ENCODE results near the gene ZNF512. TPM values are rescaled to one million over a fixed set of nuclear protein-coding genes. Genes with fewer than 3 reads are reported as not detected.
"Not testable (repeated sequence)": the region's sequence is repeated elsewhere in the genome, so short reads cannot be mapped to it uniquely, and the experiment has no call there.

Gene ZNF512
- total and polyA plus RNA-seq, 7 experiments from 2014 or later = 26.6 to 64.6 (median 48.6) TPM

GRCh38 chr2:27588308-27588707 is 5.5 kb downstream of the ZNF512 start:
- H3K4me3 ChIP-seq (ENCODE audit: low read length) = no peak overlapping the region
- peaks cover 7 to 58% (median 48%) of the 10 kb centered on the region in 5 donors for H3K36me3 Mint-ChIP-seq
- peaks cover 0 to 41% (median 19%) of the 10 kb centered on the region in 11 donors for H3K9me3 Mint-ChIP-seq
- H3K36me3 ChIP-seq (ENCODE audit: control insufficient read depth in 2 of 3, insufficient read depth in 3 of 3, low read length in 3 of 3) = peaks cover 0 to 2% (median 0%) of the 10 kb centered on the region in 3 experiments
- H3K4me1 ChIP-seq (ENCODE audit: control insufficient read depth in 2 of 2, insufficient read depth in 2 of 2, low read length in 2 of 2) = peaks cover 22 to 28% of the 10 kb centered on the region in 2 donors
- ATAC-seq (no peak), DNase-seq (no peak)
- H3K27me3 ChIP-seq (ENCODE audit: control insufficient read depth in 2 of 2, insufficient read depth in 2 of 2, low read length in 2 of 2) = no peaks in the 10 kb centered on the region
- peak overlapping the region in 4 of 10 donors; percentile 2 to 62 (median 24) for H3K4me3 Mint-ChIP-seq
- ChIA-PET POLR2A (no interaction called here), CTCF (no interaction called here)
- H3K27me3 Mint-ChIP-seq = no peaks in the 10 kb centered on the region
- H3K27ac ChIP-seq (ENCODE audit: low read depth, low read length) = no peak overlapping the region
- intact Hi-C loops (cut with micrococcal nuclease) = no loop called here
- peaks cover 0 to 14% (median 0%) of the 10 kb centered on the region in 3 experiments for H3K9me3 ChIP-seq (ENCODE audit: control insufficient read depth in 2 of 3, low read length in 3 of 3)
- H3K27ac Mint-ChIP-seq = peak overlapping the region in 4 of 9 donors; percentile 14 to 76 (median 65)
- peaks cover 33 to 67% (median 55%) of the 10 kb centered on the region in 7 donors for H3K4me1 Mint-ChIP-seq

DNA sequence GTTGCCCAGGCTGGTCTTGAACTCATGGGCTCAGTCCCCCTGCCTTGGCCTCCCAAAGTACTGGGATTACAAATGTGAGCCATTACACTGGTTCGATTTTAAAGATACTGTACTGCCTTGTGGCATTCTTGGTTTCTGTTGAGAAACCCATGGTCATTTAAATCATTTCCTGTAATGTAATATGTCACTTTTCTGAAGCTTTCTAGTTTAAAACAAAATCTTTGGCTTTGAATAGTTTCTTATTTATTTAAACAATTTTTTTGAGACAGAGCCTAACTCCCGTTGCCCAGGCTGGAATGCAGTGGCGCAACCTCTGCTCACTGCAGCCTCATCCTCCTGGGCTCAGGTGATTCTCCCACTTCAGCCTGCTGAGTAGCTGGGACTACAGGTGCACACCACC is 8.9 kb downstream of the ZNF512 start:
- H3K27me3 Mint-ChIP-seq = no peaks in the 10 kb centered on the region
- H3K36me3 Mint-ChIP-seq = peaks cover 9 to 63% (median 63%) of the 10 kb centered on the region in 5 donors
- ATAC-seq (no peak), DNase-seq (no peak)
- no peak overlapping the region for H3K27ac Mint-ChIP-seq
- no peak overlapping the region for H3K4me3 Mint-ChIP-seq
- ChIA-PET CTCF (interaction anchor here (0.7 kb wide), 1 partner anchor 921 kb away, joined by 3 read pairs; no protein-coding TSS in a partner anchor), POLR2A (no interaction called here)
- peaks cover 4 to 72% (median 39%) of the 10 kb centered on the region in 11 donors for H3K9me3 Mint-ChIP-seq
- peaks cover 0 to 10% (median 0%) of the 10 kb centered on the region in 3 experiments for H3K36me3 ChIP-seq (ENCODE audit: control insufficient read depth in 2 of 3, insufficient read depth in 3 of 3, low read length in 3 of 3)
- H3K4me1 Mint-ChIP-seq = peaks cover 12 to 49% (median 34%) of the 10 kb centered on the region in 7 donors
- H3K4me1 ChIP-seq (ENCODE audit: control insufficient read depth in 2 of 2, insufficient read depth in 2 of 2, low read length in 2 of 2) = no peaks in the 10 kb centered on the region
- intact Hi-C loops (cut with micrococcal nuclease) = no loop called here
- no peak overlapping the region for H3K4me3 ChIP-seq (ENCODE audit: low read length)
- no peak overlapping the region for H3K27ac ChIP-seq (ENCODE audit: low read depth, low read length)
- peaks cover 0 to 23% (median 0%) of the 10 kb centered on the region in 3 experiments for H3K9me3 ChIP-seq (ENCODE audit: control insufficient read depth in 2 of 3, low read length in 3 of 3)
- no peaks in the 10 kb centered on the region for H3K27me3 ChIP-seq (ENCODE audit: control insufficient read depth in 2 of 2, insufficient read depth in 2 of 2, low read length in 2 of 2)

DNA sequence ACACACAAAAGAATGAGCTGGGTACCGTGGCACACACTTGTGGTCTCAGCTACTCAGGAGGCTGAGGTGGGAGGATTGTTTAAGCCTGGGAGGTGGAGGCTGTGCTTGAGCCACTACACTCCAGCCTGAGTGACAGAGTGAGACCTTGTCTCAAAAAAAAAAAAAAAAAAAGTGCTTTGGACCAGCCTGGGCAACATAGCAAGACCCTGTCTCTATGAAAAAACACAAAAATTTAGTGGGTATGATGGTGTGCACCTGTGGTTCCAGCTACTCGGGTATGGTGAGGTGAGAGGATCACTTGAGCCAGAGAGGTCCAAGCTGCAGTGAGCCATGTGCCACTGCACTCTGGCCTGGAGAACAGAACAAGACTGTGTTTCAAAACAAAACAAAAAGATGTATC is 10.4 kb downstream of the ZNF512 start:
- H3K9me3 ChIP-seq (ENCODE audit: control insufficient read depth in 2 of 3, low read length in 3 of 3) = peaks cover 0 to 23% (median 0%) of the 10 kb centered on the region in 3 experiments
- H3K4me3 ChIP-seq (ENCODE audit: low read length) = no peak overlapping the region
- Mint-ChIP-seq H3K27ac (peak overlapping the region in 2 of 9 donors; percentile 16 to 67), H3K27me3 (no peaks in the 10 kb centered on the region), H3K36me3 (peaks cover 9 to 65% (median 62%) of the 10 kb centered on the region in 5 donors), H3K9me3 (peaks cover 4 to 68% (median 40%) of the 10 kb centered on the region in 11 donors), H3K4me3 (peak overlapping the region in 1 of 10 donors; percentile 25), H3K4me1 (peaks cover 11 to 51% (median 35%) of the 10 kb centered on the region in 7 donors)
- DNase-seq = no peak
- POLR2A ChIA-PET = interaction anchor here (0.5 to 0.6 kb wide), 2 partner anchors 11 to 1094 kb away, joined by 3 to 4 read pairs; no protein-coding TSS in a partner anchor
- intact Hi-C loops (cut with micrococcal nuclease) = no loop called here
- no peaks in the 10 kb centered on the region for H3K4me1 ChIP-seq (ENCODE audit: control insufficient read depth in 2 of 2, insufficient read depth in 2 of 2, low read length in 2 of 2)
- H3K27ac ChIP-seq (ENCODE audit: low read depth, low read length) = no peak overlapping the region
- no peak for ATAC-seq
- peaks cover 0 to 10% (median 0%) of the 10 kb centered on the region in 3 experiments for H3K36me3 ChIP-seq (ENCODE audit: control insufficient read depth in 2 of 3, insufficient read depth in 3 of 3, low read length in 3 of 3)
- CTCF ChIA-PET = interaction anchor here (0.6 kb wide), 1 partner anchor 54 kb away, joined by 3 read pairs; no protein-coding TSS in a partner anchor
- H3K27me3 ChIP-seq (ENCODE audit: control insufficient read depth in 2 of 2, insufficient read depth in 2 of 2, low read length in 2 of 2) = no peaks in the 10 kb centered on the region

DNA sequence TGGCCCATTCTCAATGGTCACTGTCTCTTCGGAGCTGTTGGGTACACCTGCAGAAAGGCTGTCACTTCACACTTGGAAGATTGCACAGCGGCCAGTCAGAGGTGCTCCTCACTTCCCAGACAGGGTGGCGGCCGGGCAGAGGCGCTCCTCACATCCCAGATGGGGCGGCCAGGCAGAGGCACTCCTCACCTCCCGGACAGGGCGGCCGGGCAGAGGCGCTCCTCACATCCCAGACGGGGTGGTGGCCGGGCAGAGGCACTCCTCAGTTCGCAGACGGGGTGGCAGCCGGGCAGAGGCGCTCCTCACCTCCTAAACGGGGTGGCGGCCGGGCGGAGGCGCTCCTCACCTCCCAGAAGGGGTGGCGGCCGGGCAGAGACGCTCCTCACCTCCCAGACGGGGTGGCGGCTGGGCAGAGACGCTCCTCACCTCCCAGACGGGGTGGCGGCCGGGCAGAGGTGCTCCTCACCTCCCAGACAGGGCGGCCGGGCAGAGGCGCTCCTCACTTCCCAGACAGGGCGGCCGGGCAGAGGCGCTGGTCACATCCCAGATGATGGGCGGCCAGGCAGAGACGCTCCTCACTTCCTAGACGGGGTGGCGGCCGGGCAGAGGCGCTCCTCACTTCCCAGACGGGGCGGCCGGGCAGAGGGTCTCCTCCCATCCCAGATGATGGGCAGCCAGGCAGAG is 11.3 kb downstream of the ZNF512 start:
- Mint-ChIP-seq H3K4me3 (peak overlapping the region in 1 of 10 donors; percentile 16), H3K9me3 (peaks cover 4 to 65% (median 38%) of the 10 kb centered on the region in 11 donors), H3K4me1 (peaks cover 16 to 52% (median 37%) of the 10 kb centered on the region in 7 donors), H3K36me3 (peaks cover 9 to 64% (median 62%) of the 10 kb centered on the region in 5 donors)
- H3K4me3 ChIP-seq (ENCODE audit: low read length); ATAC-seq; H3K27ac Mint-ChIP-seq; intact Hi-C loops (cut with micrococcal nuclease); DNase-seq; H3K4me1 ChIP-seq (ENCODE audit: control insufficient read depth in 2 of 2, insufficient read depth in 2 of 2, low read length in 2 of 2); H3K27me3 ChIP-seq (ENCODE audit: control insufficient read depth in 2 of 2, insufficient read depth in 2 of 2, low read length in 2 of 2); H3K27ac ChIP-seq (ENCODE audit: low read depth, low read length); CTCF ChIA-PET; H3K27me3 Mint-ChIP-seq: not testable (repeated sequence)
- POLR2A ChIA-PET = interaction anchor here (0.5 kb wide), 1 partner anchor 300 kb away, joined by 3 read pairs; no protein-coding TSS in a partner anchor
- Histone ChIP-seq H3K9me3 (ENCODE audit: control insufficient read depth in 2 of 3, low read length in 3 of 3) (peaks cover 0 to 23% (median 0%) of the 10 kb centered on the region in 3 experiments), H3K36me3 (ENCODE audit: control insufficient read depth in 2 of 3, insufficient read depth in 3 of 3, low read length in 3 of 3) (peaks cover 0 to 17% (median 0%) of the 10 kb centered on the region in 3 experiments)

DNA sequence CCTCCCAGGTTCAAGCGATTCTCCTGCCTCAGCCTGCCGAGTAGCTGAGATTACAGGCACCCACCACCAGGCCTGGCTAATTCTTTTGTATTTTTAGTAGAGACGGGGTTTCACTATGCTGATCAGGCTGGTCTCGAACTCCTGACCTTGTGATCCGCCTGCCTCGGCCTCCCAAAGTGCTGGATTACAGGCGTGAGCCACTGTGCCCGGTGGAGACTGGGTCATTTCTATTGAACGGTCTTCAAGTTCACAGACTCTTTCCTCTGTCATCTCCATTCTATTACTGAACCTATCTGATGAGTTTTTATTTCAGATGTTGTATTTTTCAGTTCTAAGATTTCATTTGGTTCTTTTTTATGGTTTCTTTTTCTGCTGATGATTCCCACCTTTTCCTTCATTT is 12.6 kb downstream of the ZNF512 start:
- H3K4me1 ChIP-seq (ENCODE audit: control insufficient read depth in 2 of 2, insufficient read depth in 2 of 2, low read length in 2 of 2); H3K27ac ChIP-seq (ENCODE audit: low read depth, low read length); H3K4me3 ChIP-seq (ENCODE audit: low read length); CTCF ChIA-PET; POLR2A ChIA-PET; H3K27me3 Mint-ChIP-seq; ATAC-seq; intact Hi-C loops (cut with micrococcal nuclease); H3K27me3 ChIP-seq (ENCODE audit: control insufficient read depth in 2 of 2, insufficient read depth in 2 of 2, low read length in 2 of 2); DNase-seq: not testable (repeated sequence)
- Mint-ChIP-seq H3K36me3 (peaks cover 13 to 62% (median 57%) of the 10 kb centered on the region in 5 donors), H3K27ac (peak overlapping the region in 2 of 9 donors; percentile 50 to 59), H3K4me1 (peaks cover 22 to 49% (median 41%) of the 10 kb centered on the region in 7 donors), H3K4me3 (peak overlapping the region in 3 of 10 donors; percentile 13 to 42 (median 14)), H3K9me3 (peaks cover 0 to 53% (median 27%) of the 10 kb centered on the region in 11 donors)
- Histone ChIP-seq H3K36me3 (ENCODE audit: control insufficient read depth in 2 of 3, insufficient read depth in 3 of 3, low read length in 3 of 3) (peaks cover 0 to 30% (median 10%) of the 10 kb centered on the region in 3 experiments), H3K9me3 (ENCODE audit: control insufficient read depth in 2 of 3, low read length in 3 of 3) (peaks cover 0 to 16% (median 0%) of the 10 kb centered on the region in 3 experiments)

GRCh38 chr2:27596627-27597026 is 13.8 kb downstream of the ZNF512 start:
- H3K36me3 ChIP-seq (ENCODE audit: control insufficient read depth in 2 of 3, insufficient read depth in 3 of 3, low read length in 3 of 3) = peaks cover 0 to 40% (median 13%) of the 10 kb centered on the region in 3 experiments
- H3K27me3 Mint-ChIP-seq = no peaks in the 10 kb centered on the region
- ATAC-seq = no peak
- no peak overlapping the region for H3K27ac ChIP-seq (ENCODE audit: low read depth, low read length)
- no peak for DNase-seq
- intact Hi-C loops (cut with micrococcal nuclease) = no loop called here
- peak overlapping the region in 4 of 10 donors; percentile 13 to 46 (median 24) for H3K4me3 Mint-ChIP-seq
- POLR2A ChIA-PET = interaction anchor here (0.9 kb wide), 1 partner anchor 14 kb away, joined by 3 read pairs; no protein-coding TSS in a partner anchor
- no peaks in the 10 kb centered on the region for H3K27me3 ChIP-seq (ENCODE audit: control insufficient read depth in 2 of 2, insufficient read depth in 2 of 2, low read length in 2 of 2)
- H3K27ac Mint-ChIP-seq = peak overlapping the region in 5 of 9 donors; percentile 21 to 80 (median 34)
- CTCF ChIA-PET = interaction anchor here (0.7 to 1.1 kb wide), 2 partner anchors 11 kb away, joined by 3 read pairs; no protein-coding TSS in a partner anchor
- peaks cover 0 to 12% (median 0%) of the 10 kb centered on the region in 3 experiments for H3K9me3 ChIP-seq (ENCODE audit: control insufficient read depth in 2 of 3, low read length in 3 of 3)
- peaks cover 9 to 63% (median 54%) of the 10 kb centered on the region in 5 donors for H3K36me3 Mint-ChIP-seq
- peaks cover 19 to 49% (median 41%) of the 10 kb centered on the region in 7 donors for H3K4me1 Mint-ChIP-seq
- no peak overlapping the region for H3K4me3 ChIP-seq (ENCODE audit: low read length)
- H3K4me1 ChIP-seq (ENCODE audit: control insufficient read depth in 2 of 2, insufficient read depth in 2 of 2, low read length in 2 of 2) = no peaks in the 10 kb centered on the region
- peaks cover 0 to 43% (median 19%) of the 10 kb centered on the region in 11 donors for H3K9me3 Mint-ChIP-seq

All from naive thymus-derived CD4-positive, alpha-beta T cell (primary cell).